ENCODE results near the gene PPP1R17. TPM values are rescaled to one million over a fixed set of nuclear protein-coding genes. Genes with fewer than 3 reads are reported as not detected.

The PPP1R17 gene
- total RNA-seq, 4 donors from 2014 or later, result not detected

DNA sequence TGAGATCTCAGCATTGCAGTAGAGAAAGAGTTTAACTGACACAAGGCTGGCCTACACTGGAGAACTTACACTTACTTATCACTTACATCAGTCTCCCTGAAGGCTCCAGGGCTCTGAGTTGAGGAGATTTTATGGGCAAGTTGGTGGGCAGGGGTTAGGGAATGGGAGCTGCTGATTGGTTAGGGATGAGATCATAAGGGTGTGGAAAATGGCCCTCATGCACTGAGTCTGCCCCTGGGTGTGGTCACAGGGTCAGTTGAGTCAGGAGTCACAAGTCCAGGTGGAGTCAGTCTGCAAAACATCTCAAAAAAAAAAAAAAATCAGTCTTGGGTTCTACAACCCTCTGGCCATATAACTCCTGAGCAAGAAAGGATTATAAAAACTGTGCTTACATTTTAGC is 60.5 kb downstream of the PPP1R17 start:
- TF ChIP-seq, protein P1, sequence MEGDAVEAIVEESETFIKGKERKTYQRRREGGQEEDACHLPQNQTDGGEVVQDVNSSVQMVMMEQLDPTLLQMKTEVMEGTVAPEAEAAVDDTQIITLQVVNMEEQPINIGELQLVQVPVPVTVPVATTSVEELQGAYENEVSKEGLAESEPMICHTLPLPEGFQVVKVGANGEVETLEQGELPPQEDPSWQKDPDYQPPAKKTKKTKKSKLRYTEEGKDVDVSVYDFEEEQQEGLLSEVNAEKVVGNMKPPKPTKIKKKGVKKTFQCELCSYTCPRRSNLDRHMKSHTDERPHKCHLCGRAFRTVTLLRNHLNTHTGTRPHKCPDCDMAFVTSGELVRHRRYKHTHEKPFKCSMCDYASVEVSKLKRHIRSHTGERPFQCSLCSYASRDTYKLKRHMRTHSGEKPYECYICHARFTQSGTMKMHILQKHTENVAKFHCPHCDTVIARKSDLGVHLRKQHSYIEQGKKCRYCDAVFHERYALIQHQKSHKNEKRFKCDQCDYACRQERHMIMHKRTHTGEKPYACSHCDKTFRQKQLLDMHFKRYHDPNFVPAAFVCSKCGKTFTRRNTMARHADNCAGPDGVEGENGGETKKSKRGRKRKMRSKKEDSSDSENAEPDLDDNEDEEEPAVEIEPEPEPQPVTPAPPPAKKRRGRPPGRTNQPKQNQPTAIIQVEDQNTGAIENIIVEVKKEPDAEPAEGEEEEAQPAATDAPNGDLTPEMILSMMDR (IDR thresholded peaks at IDR 0.05), result no peak
- TF ChIP-seq POLR2A (IDR thresholded peaks at IDR 0.05), result no peak
- Histone ChIP-seq H3K9me3 (no peaks in the 10 kb centered on the region), H3K36me3 (no peaks in the 10 kb centered on the region), H3K4me3 (no peak overlapping the region), H3K27ac (no peak overlapping the region), H3K27me3 (no peaks in the 10 kb centered on the region), H3K4me1 (no peaks in the 10 kb centered on the region)
- no peak for DNase-seq

DNA sequence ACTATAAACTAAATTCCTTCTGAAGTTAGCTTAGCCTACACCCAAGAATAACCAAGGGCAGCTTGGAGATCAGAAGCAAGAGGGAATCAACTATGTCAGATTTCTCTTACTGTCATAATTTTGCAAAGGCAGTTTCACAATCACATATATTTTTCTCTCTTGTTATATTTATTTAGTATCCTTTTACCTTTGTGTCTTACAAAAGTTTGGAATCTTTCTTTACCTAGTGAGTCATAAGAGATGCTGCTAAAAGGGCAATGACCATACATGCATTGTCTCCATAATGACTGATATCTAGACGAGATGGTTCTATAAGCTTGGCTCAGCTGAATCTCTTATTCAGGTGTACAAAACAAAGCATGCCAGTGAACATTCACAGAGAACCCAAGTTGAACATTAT is 61.1 kb downstream of the PPP1R17 start:
- H3K27me3 ChIP-seq, result no peaks in the 10 kb centered on the region
- H3K9me3 ChIP-seq, result no peaks in the 10 kb centered on the region
- no peaks in the 10 kb centered on the region for H3K4me1 ChIP-seq
- TF ChIP-seq POLR2A (IDR thresholded peaks at IDR 0.05), result no peak
- no peak for DNase-seq
- H3K36me3 ChIP-seq, result no peaks in the 10 kb centered on the region
- H3K27ac ChIP-seq, result no peak overlapping the region
- no peak overlapping the region for H3K4me3 ChIP-seq

DNA sequence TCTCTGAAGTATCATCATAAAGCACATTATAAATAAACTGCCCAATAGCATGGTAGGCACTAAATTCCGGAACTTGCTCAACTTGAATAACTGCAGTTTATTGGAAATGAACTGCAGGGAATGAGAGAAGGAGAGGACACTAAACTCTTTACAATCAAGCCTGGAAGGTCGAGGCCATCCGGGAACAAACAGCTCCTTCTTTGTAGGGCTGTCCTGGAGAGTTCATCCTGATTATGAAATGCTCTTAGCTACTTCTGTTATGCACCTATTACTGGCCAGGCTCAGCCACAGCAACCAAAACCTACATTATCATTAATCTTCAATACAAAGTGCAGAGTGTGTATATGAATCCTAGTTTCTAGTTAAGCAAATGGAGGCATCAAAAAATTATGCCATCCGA is 64.7 kb downstream of the PPP1R17 start:
- Histone ChIP-seq H3K4me3 (no peak overlapping the region), H3K27me3 (no peaks in the 10 kb centered on the region), H3K9me3 (no peaks in the 10 kb centered on the region), H3K36me3 (no peaks in the 10 kb centered on the region), H3K27ac (no peak overlapping the region), H3K4me1 (no peaks in the 10 kb centered on the region)
- TF ChIP-seq, protein P1 (IDR thresholded peaks at IDR 0.05), result no peak
- no peak for TF ChIP-seq POLR2A (IDR thresholded peaks at IDR 0.05)
- no peak for DNase-seq

Other genes starting within 250 kb of the PPP1R17 start
- 1 to 10 TPM; 1.2 to 7.4 (median 4.7) TPM for gene ITPRID1, start 173.1 kb upstream of the PPP1R17 start, total RNA-seq

Data from Peyer's patch (tissue), 4 donors.